ENCODE measurements around the gene RILP. TPM values are rescaled to one million over a fixed set of nuclear protein-coding genes. Genes with fewer than 3 reads are reported as not detected.

Gene RILP
- total and polyA plus RNA-seq, 2 of the 4 experiments (the other 2 are of a cell fraction) = 3.9 to 6.0 TPM

- Histone ChIP-seq H4K8ac (ENCODE audit: low read depth in 2 of 2, low read length in 2 of 2) (no peak overlapping the region), H4K20me1 (ENCODE audit: insufficient read depth, low read length) (0 out of 2 replicates have a peak, but pooled peaks cover 3% of the 10 kb centered on the region), H3K9ac (ENCODE audit: low read depth, low read length) (no peak overlapping the region), H2AK5ac (ENCODE audit: low read depth, low read length) (no peak overlapping the region), H3K4me2 (ENCODE audit: low read depth, low read length) (no peak overlapping the region), H4K5ac (ENCODE audit: low read depth, low read length) (no peak overlapping the region), H3K79me1 (ENCODE audit: low read depth in 1 of 2, low read length in 2 of 2) (no peaks in the 10 kb centered on the region), H3K9me3 (ENCODE audit: control insufficient read depth, insufficient read depth, low read length) (no peaks in the 10 kb centered on the region), H2AFZ (replicated peaks; ENCODE audit: low read length, poor library complexity) (no peak overlapping the region), H3K36me3 (ENCODE audit: control insufficient read depth, insufficient read depth, low read length) (no peaks in the 10 kb centered on the region), H4K91ac (ENCODE audit: insufficient read depth, low read depth, low read length) (no peak overlapping the region), H3K4ac (ENCODE audit: low read depth, low read length) (no peak overlapping the region), H3K18ac (ENCODE audit: low read depth, low read length) (no peak overlapping the region), H2BK15ac (ENCODE audit: low read depth, low read length) (no peak overlapping the region), H3K56ac (ENCODE audit: extremely low read depth, insufficient read depth, low read length) (no peak overlapping the region), H3K4me3 (ENCODE audit: insufficient read depth, low read depth, low read length) (no peak overlapping the region), H2BK120ac (ENCODE audit: low read depth, low read length) (no peak overlapping the region), H3K23ac (ENCODE audit: low read depth, low read length) (no peak overlapping the region), H3K27me3 (ENCODE audit: control insufficient read depth, insufficient read depth, low read length) (no peaks in the 10 kb centered on the region; the same call in 1 of the 2 replicates), H3K14ac (replicated peaks; ENCODE audit: low read depth, low read length) (no peak overlapping the region), H2BK20ac (ENCODE audit: low read depth, low read length) (no peak overlapping the region), H3K27ac (ENCODE audit: insufficient read depth, low read length) (no peak overlapping the region), H2BK5ac (ENCODE audit: low read depth, low read length, poor library complexity, severe bottlenecking) (no peak overlapping the region), H3K4me1 (ENCODE audit: control insufficient read depth, insufficient read depth, low read length) (peaks cover 13% of the 10 kb centered on the region), H2AK9ac (replicated peaks; ENCODE audit: low read depth, low read length, poor library complexity) (no peak overlapping the region), H3K9me1 (ENCODE audit: insufficient read depth, low read length) (0 out of 2 replicates have a peak, but pooled peaks cover 6% of the 10 kb centered on the region)
- intact Hi-C loops (cut with micrococcal nuclease) (no loop called here), dilution Hi-C loops (cut with HindIII; ENCODE audit: low sequenced_read_pairs, unreplicated experiment) (no loop called here), in situ Hi-C loops (cut with MboI; ENCODE audit: low sequenced_read_pairs) (no loop called here)
- ChIA-PET POLR2A (ENCODE audit: unreplicated experiment) (no interaction called here), CTCF (interaction anchor here (0.8 kb wide), 1 partner anchor 10 kb away, joined by 3 read pairs; no protein-coding TSS in a partner anchor)
- DNase-seq = no peak
- TF ChIP-seq RCOR1 (IDR thresholded peaks at IDR 0.05; ENCODE audit: insufficient replicate concordance, low read length) (no peak), CHD1 (IDR thresholded peaks at IDR 0.05; ENCODE audit: low read depth, low read length) (no peak), SMC3 (IDR thresholded peaks at IDR 0.05; ENCODE audit: low read depth, low read length) (no peak), POLR2A (IDR thresholded peaks at IDR 0.05; ENCODE audit: low read depth, low read length) (no peak), BHLHE40 (IDR thresholded peaks at IDR 0.05; ENCODE audit: low read depth, low read length) (no peak)
- no CpG with 5 or more reads among the region's 11 CpGs for WGBS, 2 experiments (ENCODE audit: extremely low coverage in 2 of 2, insufficient read length in 1 of 2)
- BruUV-seq (replicated peaks) = no TSS peak
- no peak for ATAC-seq (ENCODE audit: low read depth)
Measured at GRCh38 chr17:1639549-1640180, 10.0 kb downstream of the RILP start.

Data from IMR-90 (cell line).